ENCODE data around the gene SPRYD3.

DNA sequence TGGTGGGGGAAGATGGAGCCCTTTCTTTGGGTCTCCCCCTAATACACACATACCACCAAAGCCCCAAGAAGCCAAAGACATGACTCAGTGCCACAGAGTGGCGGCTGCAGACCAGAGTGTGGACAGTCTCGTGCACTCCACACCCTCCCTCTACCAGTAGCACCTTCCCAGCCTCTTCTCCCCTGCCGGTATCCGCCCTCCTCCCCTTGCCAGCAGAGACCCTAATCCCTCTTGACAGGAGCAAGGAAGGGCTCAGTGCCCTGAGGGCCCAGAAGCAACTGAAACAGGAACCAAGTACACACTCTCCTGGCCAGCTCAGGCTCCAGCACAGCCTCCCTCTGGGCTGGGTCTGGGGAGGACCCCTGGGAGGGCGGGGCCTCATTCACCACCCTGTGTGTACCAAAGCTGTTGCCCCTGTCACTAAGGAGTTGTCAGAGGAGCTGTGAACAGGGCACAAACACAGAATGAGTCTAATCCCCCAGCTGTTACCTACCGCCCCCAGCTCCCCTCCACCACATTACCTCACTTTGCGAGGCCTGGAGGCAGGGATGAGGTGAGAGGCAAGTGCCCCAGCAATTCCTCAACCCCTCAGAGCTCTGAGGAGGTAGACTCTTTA, 8.2 kb downstream of the SPRYD3 start:
- TF ChIP-seq, protein P1, sequence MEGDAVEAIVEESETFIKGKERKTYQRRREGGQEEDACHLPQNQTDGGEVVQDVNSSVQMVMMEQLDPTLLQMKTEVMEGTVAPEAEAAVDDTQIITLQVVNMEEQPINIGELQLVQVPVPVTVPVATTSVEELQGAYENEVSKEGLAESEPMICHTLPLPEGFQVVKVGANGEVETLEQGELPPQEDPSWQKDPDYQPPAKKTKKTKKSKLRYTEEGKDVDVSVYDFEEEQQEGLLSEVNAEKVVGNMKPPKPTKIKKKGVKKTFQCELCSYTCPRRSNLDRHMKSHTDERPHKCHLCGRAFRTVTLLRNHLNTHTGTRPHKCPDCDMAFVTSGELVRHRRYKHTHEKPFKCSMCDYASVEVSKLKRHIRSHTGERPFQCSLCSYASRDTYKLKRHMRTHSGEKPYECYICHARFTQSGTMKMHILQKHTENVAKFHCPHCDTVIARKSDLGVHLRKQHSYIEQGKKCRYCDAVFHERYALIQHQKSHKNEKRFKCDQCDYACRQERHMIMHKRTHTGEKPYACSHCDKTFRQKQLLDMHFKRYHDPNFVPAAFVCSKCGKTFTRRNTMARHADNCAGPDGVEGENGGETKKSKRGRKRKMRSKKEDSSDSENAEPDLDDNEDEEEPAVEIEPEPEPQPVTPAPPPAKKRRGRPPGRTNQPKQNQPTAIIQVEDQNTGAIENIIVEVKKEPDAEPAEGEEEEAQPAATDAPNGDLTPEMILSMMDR (IDR thresholded peaks at IDR 0.05; ENCODE audit: low read length), result no peak
- no peak for TF ChIP-seq EZH2 (IDR thresholded peaks at IDR 0.05; ENCODE audit: borderline replicate concordance, low read length)
